ENCODE measurements around the gene SHROOM2.

GRCh38 chrX:9937761-9938160 lies 151.5 kb downstream of the SHROOM2 start:
- TF ChIP-seq CTCF (IDR thresholded peaks at IDR 0.05), result no peak
- no peak for TF ChIP-seq EP300 (IDR thresholded peaks at IDR 0.05)

All from gastroesophageal sphincter (tissue), 3 donors.